Measurements from ENCODE around the gene UTP14A.

UTP14A gene

GRCh38 chrX:129953334-129953648, 47.3 kb downstream of the UTP14A start:
- Histone ChIP-seq H3K4me3 (ENCODE audit: low read depth, low read length) (peak overlapping the region; percentile 64), H3K27me3 (ENCODE audit: control insufficient read depth, insufficient read depth, low read length) (peaks cover 83% of the 10 kb centered on the region), H3K9ac (ENCODE audit: low read depth, low read length) (no peak overlapping the region), H3K36me3 (ENCODE audit: control insufficient read depth, insufficient read depth, low read length) (no peaks in the 10 kb centered on the region), H3K27ac (ENCODE audit: low read depth, low read length) (peak overlapping the region; percentile 0), H3K9me3 (ENCODE audit: control insufficient read depth, insufficient read depth, low read length) (no peaks in the 10 kb centered on the region; the same call in 1 of the 2 replicates), H3K4me1 (ENCODE audit: control insufficient read depth, insufficient read depth, low read length) (peaks cover 19% of the 10 kb centered on the region)

- Histone ChIP-seq H3K36me3 (ENCODE audit: control insufficient read depth, insufficient read depth, low read length) (no peaks in the 10 kb centered on the region), H3K4me3 (ENCODE audit: low read depth, low read length) (peak overlapping the region; percentile 64; the same call in 1 of the 2 replicates), H3K27ac (ENCODE audit: low read depth, low read length) (no peak overlapping the region), H3K27me3 (ENCODE audit: control insufficient read depth, insufficient read depth, low read length) (peaks cover 89% of the 10 kb centered on the region), H3K9me3 (ENCODE audit: control insufficient read depth, insufficient read depth, low read length) (no peaks in the 10 kb centered on the region; the same call in 1 of the 2 replicates), H3K9ac (ENCODE audit: low read depth, low read length) (no peak overlapping the region), H3K4me1 (ENCODE audit: control insufficient read depth, insufficient read depth, low read length) (peaks cover 19% of the 10 kb centered on the region)
These were observed 47.9 kb downstream of the UTP14A start for GRCh38 chrX:129953881-129954280.

- Histone ChIP-seq H3K9me3 (ENCODE audit: control insufficient read depth, insufficient read depth, low read length) (no peaks in the 10 kb centered on the region; the same call in 1 of the 2 replicates), H3K9ac (ENCODE audit: low read depth, low read length) (no peak overlapping the region), H3K4me3 (ENCODE audit: low read depth, low read length) (no peak overlapping the region), H3K27me3 (ENCODE audit: control insufficient read depth, insufficient read depth, low read length) (peaks cover 95% of the 10 kb centered on the region), H3K27ac (ENCODE audit: low read depth, low read length) (no peak overlapping the region), H3K4me1 (ENCODE audit: control insufficient read depth, insufficient read depth, low read length) (peaks cover 19% of the 10 kb centered on the region), H3K36me3 (ENCODE audit: control insufficient read depth, insufficient read depth, low read length) (no peaks in the 10 kb centered on the region)
These were observed 48.8 kb downstream of the UTP14A start for GRCh38 chrX:129954804-129955203.

- Histone ChIP-seq H3K36me3 (ENCODE audit: control insufficient read depth, insufficient read depth, low read length) (no peaks in the 10 kb centered on the region), H3K27ac (ENCODE audit: low read depth, low read length) (no peak overlapping the region), H3K27me3 (ENCODE audit: control insufficient read depth, insufficient read depth, low read length) (peaks cover 95% of the 10 kb centered on the region)
These were observed 49.7 kb downstream of the UTP14A start for GRCh38 chrX:129955682-129956081.

GRCh38 chrX:129956145-129956544, 50.2 kb downstream of the UTP14A start:
- no peaks in the 10 kb centered on the region for H3K36me3 ChIP-seq (ENCODE audit: control insufficient read depth, insufficient read depth, low read length)
- no peak overlapping the region for H3K9ac ChIP-seq (ENCODE audit: low read depth, low read length)
- peaks cover 19% of the 10 kb centered on the region for H3K4me1 ChIP-seq (ENCODE audit: control insufficient read depth, insufficient read depth, low read length)
- peaks cover 95% of the 10 kb centered on the region for H3K27me3 ChIP-seq (ENCODE audit: control insufficient read depth, insufficient read depth, low read length)
- H3K4me3 ChIP-seq (ENCODE audit: low read depth, low read length) = peak overlapping the region; percentile 75; the same call in 1 of the 2 replicates
- H3K27ac ChIP-seq (ENCODE audit: low read depth, low read length) = no peak overlapping the region
- no peaks in the 10 kb centered on the region; the same call in 1 of the 2 replicates for H3K9me3 ChIP-seq (ENCODE audit: control insufficient read depth, insufficient read depth, low read length)

More at GRCh38 chrX:129955682-129956081, 49.7 kb downstream of the UTP14A start:
- H3K4me1 ChIP-seq (ENCODE audit: control insufficient read depth, insufficient read depth, low read length) = peaks cover 19% of the 10 kb centered on the region
- H3K9ac ChIP-seq (ENCODE audit: low read depth, low read length) = no peak overlapping the region
- no peak overlapping the region for H3K4me3 ChIP-seq (ENCODE audit: low read depth, low read length)
- H3K9me3 ChIP-seq (ENCODE audit: control insufficient read depth, insufficient read depth, low read length) = no peaks in the 10 kb centered on the region; the same call in 1 of the 2 replicates

- Histone ChIP-seq H3K9me3 (ENCODE audit: control insufficient read depth, insufficient read depth, low read length) (no peaks in the 10 kb centered on the region; the same call in 1 of the 2 replicates), H3K9ac (ENCODE audit: low read depth, low read length) (no peak overlapping the region), H3K4me1 (ENCODE audit: control insufficient read depth, insufficient read depth, low read length) (peaks cover 23% of the 10 kb centered on the region), H3K36me3 (ENCODE audit: control insufficient read depth, insufficient read depth, low read length) (no peaks in the 10 kb centered on the region), H3K27ac (ENCODE audit: low read depth, low read length) (no peak overlapping the region), H3K27me3 (ENCODE audit: control insufficient read depth, insufficient read depth, low read length) (peaks cover 96% of the 10 kb centered on the region), H3K4me3 (ENCODE audit: low read depth, low read length) (peak overlapping the region; percentile 75)
These were observed 50.8 kb downstream of the UTP14A start for GRCh38 chrX:129956765-129957164.

GRCh38 chrX:129957241-129958082, 51.5 kb downstream of the UTP14A start:
- no peaks in the 10 kb centered on the region for H3K36me3 ChIP-seq (ENCODE audit: control insufficient read depth, insufficient read depth, low read length)
- H3K27me3 ChIP-seq (ENCODE audit: control insufficient read depth, insufficient read depth, low read length) = peaks cover 96% of the 10 kb centered on the region
- H3K27ac ChIP-seq (ENCODE audit: low read depth, low read length) = no peak overlapping the region
- peak overlapping the region; percentile 75 for H3K4me3 ChIP-seq (ENCODE audit: low read depth, low read length)
- H3K4me1 ChIP-seq (ENCODE audit: control insufficient read depth, insufficient read depth, low read length) = peaks cover 22% of the 10 kb centered on the region
- H3K9ac ChIP-seq (ENCODE audit: low read depth, low read length) = no peak overlapping the region
- H3K9me3 ChIP-seq (ENCODE audit: control insufficient read depth, insufficient read depth, low read length) = no peaks in the 10 kb centered on the region; the same call in 1 of the 2 replicates

GRCh38 chrX:129958083-129958465, 52.1 kb downstream of the UTP14A start:
- Histone ChIP-seq H3K9ac (ENCODE audit: low read depth, low read length) (no peak overlapping the region), H3K4me3 (ENCODE audit: low read depth, low read length) (peak overlapping the region; percentile 75), H3K4me1 (ENCODE audit: control insufficient read depth, insufficient read depth, low read length) (peaks cover 20% of the 10 kb centered on the region), H3K9me3 (ENCODE audit: control insufficient read depth, insufficient read depth, low read length) (no peaks in the 10 kb centered on the region; the same call in 1 of the 2 replicates), H3K27me3 (ENCODE audit: control insufficient read depth, insufficient read depth, low read length) (peaks cover 95% of the 10 kb centered on the region), H3K27ac (ENCODE audit: low read depth, low read length) (no peak overlapping the region), H3K36me3 (ENCODE audit: control insufficient read depth, insufficient read depth, low read length) (no peaks in the 10 kb centered on the region)

- Histone ChIP-seq H3K4me3 (ENCODE audit: low read depth, low read length) (0 out of 2 replicates have a peak overlapping the region, but pooled peaks have one; percentile 42), H3K9ac (ENCODE audit: low read depth, low read length) (no peak overlapping the region), H3K4me1 (ENCODE audit: control insufficient read depth, insufficient read depth, low read length) (peaks cover 16% of the 10 kb centered on the region), H3K36me3 (ENCODE audit: control insufficient read depth, insufficient read depth, low read length) (no peaks in the 10 kb centered on the region), H3K27me3 (ENCODE audit: control insufficient read depth, insufficient read depth, low read length) (peaks cover 92% of the 10 kb centered on the region), H3K27ac (ENCODE audit: low read depth, low read length) (no peak overlapping the region), H3K9me3 (ENCODE audit: control insufficient read depth, insufficient read depth, low read length) (no peaks in the 10 kb centered on the region; the same call in 1 of the 2 replicates)
These were observed 53.0 kb downstream of the UTP14A start for GRCh38 chrX:129958814-129959492.

GRCh38 chrX:129959493-129959832, 53.5 kb downstream of the UTP14A start:
- H3K27ac ChIP-seq (ENCODE audit: low read depth, low read length) = no peak overlapping the region
- peak overlapping the region; percentile 42; the same call in 1 of the 2 replicates for H3K4me3 ChIP-seq (ENCODE audit: low read depth, low read length)
- H3K9ac ChIP-seq (ENCODE audit: low read depth, low read length) = no peak overlapping the region
- H3K36me3 ChIP-seq (ENCODE audit: control insufficient read depth, insufficient read depth, low read length) = no peaks in the 10 kb centered on the region
- H3K4me1 ChIP-seq (ENCODE audit: control insufficient read depth, insufficient read depth, low read length) = peaks cover 14% of the 10 kb centered on the region
- H3K9me3 ChIP-seq (ENCODE audit: control insufficient read depth, insufficient read depth, low read length) = no peaks in the 10 kb centered on the region; the same call in 1 of the 2 replicates
- peaks cover 88% of the 10 kb centered on the region for H3K27me3 ChIP-seq (ENCODE audit: control insufficient read depth, insufficient read depth, low read length)

Data from HUES48 (cell line).